ENCODE results near the gene DCD. TPM values are rescaled to one million over a fixed set of nuclear protein-coding genes. Genes with fewer than 3 reads are reported as not detected.
A peak's percentile ranks its signal among the peaks of the same experiment; 100 is the strongest.

Gene DCD
- total and polyA plus RNA-seq, 2 donors, result not detected

DNA sequence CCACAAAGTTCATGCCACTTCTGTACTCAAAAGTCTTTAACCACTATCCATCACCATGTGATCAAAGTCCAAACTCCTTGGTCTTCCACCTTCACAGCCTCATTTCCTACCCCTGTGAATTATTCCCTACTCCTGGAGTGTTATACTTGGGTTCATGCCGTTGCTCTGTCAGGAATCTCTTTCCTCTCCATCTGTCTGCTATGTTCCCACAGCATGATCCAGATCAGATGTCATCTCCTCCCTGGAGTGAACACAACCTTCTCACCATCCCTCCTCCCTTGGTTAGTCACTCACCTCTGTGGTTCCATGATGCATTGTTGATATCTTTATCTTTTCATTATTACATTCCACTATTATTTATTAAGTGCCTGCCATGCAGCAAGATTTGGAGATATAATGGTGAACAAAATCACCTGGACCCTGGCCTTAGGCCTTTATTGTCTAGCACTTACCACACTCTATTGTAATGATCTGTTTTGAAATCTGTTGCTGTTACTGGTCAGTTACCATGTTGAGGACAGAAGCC lies 35.9 kb downstream of the DCD start:
- whole genome bisulfite sequencing, result 77% methylated on average over 1 of the region's 1 CpG
- no peak for DNase-seq (ENCODE audit: extremely low spot score)
- no peaks in the 10 kb centered on the region for H3K36me3 ChIP-seq (ENCODE audit: insufficient read depth)
- no peak overlapping the region for H3K4me3 ChIP-seq (ENCODE audit: low read depth, low read length)
- H3K4me1 ChIP-seq (ENCODE audit: insufficient read depth), result no peaks in the 10 kb centered on the region
- no peak overlapping the region for H3K27ac ChIP-seq (ENCODE audit: low read depth)

DNA sequence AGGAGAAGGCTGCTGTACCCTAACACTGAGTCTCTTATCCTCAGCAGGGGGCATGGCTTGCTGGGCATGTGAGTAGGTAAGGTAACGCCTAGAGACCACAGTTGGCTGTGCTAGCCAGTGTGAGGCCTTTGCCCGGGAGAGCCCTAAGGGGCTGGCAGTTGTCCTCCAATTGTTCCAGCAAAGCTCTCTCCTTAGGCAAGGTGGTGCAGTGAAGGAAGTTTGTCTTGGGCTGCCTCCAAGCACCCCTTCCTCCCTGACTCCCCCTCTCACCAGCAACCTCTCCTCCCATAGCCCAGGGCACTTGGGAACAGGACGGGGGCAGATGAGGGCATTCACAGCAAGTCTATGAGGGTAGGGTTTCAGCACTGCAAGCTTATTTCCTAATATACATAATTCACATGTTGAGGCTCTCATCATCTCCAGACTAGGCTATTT lies 36.4 kb downstream of the DCD start:
- 78% methylated on average over 3 of the region's 3 CpGs for WGBS
- DNase-seq (ENCODE audit: extremely low spot score), result no peak
- no peak overlapping the region for H3K4me3 ChIP-seq (ENCODE audit: low read depth, low read length)
- no peaks in the 10 kb centered on the region for H3K36me3 ChIP-seq (ENCODE audit: insufficient read depth)
- H3K4me1 ChIP-seq (ENCODE audit: insufficient read depth), result no peaks in the 10 kb centered on the region
- no peak overlapping the region for H3K27ac ChIP-seq (ENCODE audit: low read depth)

DNA sequence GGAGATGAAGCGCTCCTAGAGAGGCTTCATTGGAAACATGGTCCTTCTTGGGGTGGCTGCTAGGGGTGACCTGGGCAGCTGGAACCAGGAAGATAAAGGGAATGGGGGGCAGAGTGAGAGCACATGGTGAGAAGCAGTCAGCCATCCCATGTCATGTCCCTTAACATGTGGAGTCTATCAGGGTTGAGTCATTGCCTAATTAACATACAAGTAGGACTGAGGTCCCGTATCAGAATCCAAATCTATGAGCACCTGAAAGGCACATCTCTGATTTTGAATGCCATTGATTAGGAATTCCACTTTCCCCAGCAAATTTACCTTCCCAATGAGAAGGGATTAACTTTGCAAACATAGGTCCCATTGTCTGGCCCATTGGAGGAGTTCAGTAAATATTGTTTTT lies 39.4 kb downstream of the DCD start:
- 86% methylated on average over 2 of the region's 2 CpGs for WGBS
- DNase-seq (ENCODE audit: extremely low spot score), result no peak
- no peak overlapping the region for H3K27ac ChIP-seq (ENCODE audit: low read depth)
- H3K36me3 ChIP-seq (ENCODE audit: insufficient read depth), result no peaks in the 10 kb centered on the region
- H3K4me1 ChIP-seq (ENCODE audit: insufficient read depth), result no peaks in the 10 kb centered on the region
- no peak overlapping the region for H3K4me3 ChIP-seq (ENCODE audit: low read depth, low read length)

DNA sequence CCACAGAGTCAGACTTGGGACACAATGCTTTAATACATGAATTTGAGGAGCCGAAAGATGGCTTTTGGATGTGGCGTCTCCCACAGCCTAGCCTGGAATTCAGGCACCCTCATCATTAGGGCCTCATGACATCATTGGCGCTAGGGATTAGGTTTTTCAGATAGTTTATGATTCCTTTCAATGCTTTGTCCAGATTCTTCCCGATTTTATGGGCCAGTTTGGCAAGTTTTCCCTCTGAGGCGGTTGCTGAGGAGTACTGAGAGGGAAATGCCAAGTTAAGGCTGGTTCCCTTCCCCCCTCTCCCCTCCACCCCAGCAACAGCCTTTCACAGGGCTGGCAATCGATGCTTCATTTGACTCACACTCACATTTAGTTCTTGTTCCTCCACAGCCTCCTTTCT lies 40.0 kb downstream of the DCD start:
- DNase-seq (ENCODE audit: extremely low spot score), result no peak
- 56% methylated on average over 6 of the region's 6 CpGs for WGBS
- no peak overlapping the region for H3K4me3 ChIP-seq (ENCODE audit: low read depth, low read length)
- H3K27ac ChIP-seq (ENCODE audit: low read depth), result no peak overlapping the region
- H3K36me3 ChIP-seq (ENCODE audit: insufficient read depth), result no peaks in the 10 kb centered on the region
- no peaks in the 10 kb centered on the region for H3K4me1 ChIP-seq (ENCODE audit: insufficient read depth)

DNA sequence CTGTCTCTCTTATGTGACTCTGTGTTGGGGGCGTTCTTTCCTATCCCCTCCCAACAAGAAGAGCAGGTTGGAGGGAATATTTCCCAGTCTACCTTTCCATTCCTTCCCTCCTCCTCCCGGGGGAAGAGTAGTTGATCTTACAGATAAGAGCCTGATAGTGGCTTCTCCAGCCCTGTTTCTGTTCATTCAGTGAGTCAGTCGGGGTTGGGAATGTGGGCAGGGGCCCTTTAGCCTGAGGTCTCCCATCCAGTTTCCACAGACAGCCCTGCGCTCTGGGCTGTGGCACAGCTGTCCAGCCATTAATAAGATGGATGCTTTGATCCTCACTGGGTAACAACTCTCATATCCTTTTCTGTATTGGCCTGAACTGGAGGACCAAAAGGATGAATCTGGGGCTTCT lies 41.6 kb downstream of the DCD start:
- DNase-seq (ENCODE audit: extremely low spot score), result no peak
- Histone ChIP-seq H3K36me3 (ENCODE audit: insufficient read depth) (no peaks in the 10 kb centered on the region), H3K4me1 (ENCODE audit: insufficient read depth) (no peaks in the 10 kb centered on the region), H3K4me3 (ENCODE audit: low read depth, low read length) (no peak overlapping the region), H3K27ac (ENCODE audit: low read depth) (no peak overlapping the region)
- 53% methylated on average over 4 of the region's 4 CpGs for WGBS

DNA sequence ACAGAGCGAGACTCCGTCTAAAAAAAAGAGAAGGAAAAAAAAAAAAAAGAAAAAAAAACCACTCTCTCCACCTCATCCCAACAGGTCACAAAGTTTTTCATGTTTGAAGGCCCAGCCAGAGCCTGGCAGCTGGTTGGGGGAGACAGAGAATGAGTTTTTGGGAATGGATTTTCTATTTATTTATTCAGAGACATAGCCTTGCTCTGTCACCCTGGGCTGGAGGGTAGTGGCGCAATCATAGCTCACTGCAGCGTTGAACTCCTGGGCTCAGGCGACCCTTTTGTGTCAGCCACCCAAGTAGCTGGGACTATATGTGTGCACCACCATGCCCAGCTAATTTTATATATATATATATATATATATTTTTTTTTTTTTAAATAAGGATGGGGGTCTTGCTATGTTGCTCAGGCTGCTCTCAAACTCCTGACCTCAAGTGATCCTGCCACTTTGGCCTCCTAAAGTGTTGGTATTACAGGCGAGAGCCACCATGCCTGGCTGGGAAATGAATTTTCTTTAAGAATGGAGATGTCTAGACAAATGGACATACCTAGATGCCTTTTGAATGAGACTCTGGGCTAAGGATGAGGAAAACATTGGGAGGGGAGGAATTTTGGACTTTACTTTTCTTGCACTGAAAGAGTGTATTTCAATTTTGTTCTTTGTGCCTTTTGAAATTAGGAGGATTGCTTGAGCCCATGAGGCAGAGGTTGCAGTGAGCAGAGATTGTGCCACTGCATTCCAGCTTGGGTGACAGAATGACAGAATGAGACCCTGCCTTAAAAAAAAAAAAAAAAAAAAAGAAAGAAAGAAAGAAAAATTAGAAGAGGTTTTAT lies 42.8 kb downstream of the DCD start:
- no peaks in the 10 kb centered on the region for H3K4me1 ChIP-seq (ENCODE audit: insufficient read depth)
- no peak overlapping the region for H3K27ac ChIP-seq (ENCODE audit: low read depth)
- no peaks in the 10 kb centered on the region for H3K36me3 ChIP-seq (ENCODE audit: insufficient read depth)
- no peak overlapping the region for H3K4me3 ChIP-seq (ENCODE audit: low read depth, low read length)
- 97% methylated on average over 6 of the region's 6 CpGs for WGBS
- no peak for DNase-seq (ENCODE audit: extremely low spot score)

DNA sequence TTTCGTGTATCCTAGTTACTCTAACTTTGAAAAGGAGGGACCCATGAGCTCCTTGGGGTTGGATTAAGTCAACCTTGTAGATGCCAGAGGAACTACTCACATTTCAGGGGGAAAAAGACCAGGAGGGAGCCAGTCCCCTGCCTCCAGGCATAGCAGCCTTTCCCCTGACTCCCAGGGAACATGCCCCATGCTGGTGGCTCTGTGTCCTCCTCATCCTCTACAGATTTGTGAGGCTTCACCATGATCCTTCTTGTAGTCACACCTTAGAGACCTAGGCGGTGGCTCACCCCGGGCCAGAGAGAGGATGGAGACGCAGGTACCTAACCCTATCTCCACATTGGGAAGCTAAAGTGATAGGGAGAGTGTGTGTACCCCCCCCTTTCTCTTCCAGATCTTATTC lies 43.7 kb downstream of the DCD start:
- DNase-seq (ENCODE audit: extremely low spot score), result no peak
- no peak overlapping the region for H3K4me3 ChIP-seq (ENCODE audit: low read depth, low read length)
- no peaks in the 10 kb centered on the region for H3K4me1 ChIP-seq (ENCODE audit: insufficient read depth)
- no peaks in the 10 kb centered on the region for H3K36me3 ChIP-seq (ENCODE audit: insufficient read depth)
- H3K27ac ChIP-seq (ENCODE audit: low read depth), result no peak overlapping the region
- WGBS, result 91% methylated on average over 4 of the region's 4 CpGs

DNA sequence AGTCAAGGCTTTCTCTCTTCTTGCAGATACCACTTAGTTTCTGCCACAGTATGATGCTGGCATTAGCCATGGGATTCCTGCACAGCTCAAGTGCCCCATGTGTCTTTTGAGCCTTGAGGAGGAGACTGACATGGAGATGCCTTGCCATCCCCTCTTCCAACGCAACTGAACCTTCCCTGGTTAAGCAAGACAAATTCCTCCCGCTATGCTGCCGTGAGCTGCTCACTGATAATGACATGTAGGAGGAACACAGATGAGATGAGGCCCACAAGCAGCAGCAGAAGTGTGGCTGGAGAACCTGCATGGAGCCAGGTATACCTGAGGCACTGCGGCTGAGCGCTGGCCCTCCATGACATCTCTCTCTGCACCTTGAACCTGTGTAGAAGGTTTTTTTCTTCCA lies 44.3 kb downstream of the DCD start:
- no peak overlapping the region for H3K4me3 ChIP-seq (ENCODE audit: low read depth, low read length)
- H3K36me3 ChIP-seq (ENCODE audit: insufficient read depth), result no peaks in the 10 kb centered on the region
- WGBS, result 92% methylated on average over 5 of the region's 5 CpGs
- no peak for DNase-seq (ENCODE audit: extremely low spot score)
- no peak overlapping the region for H3K27ac ChIP-seq (ENCODE audit: low read depth)
- no peaks in the 10 kb centered on the region for H3K4me1 ChIP-seq (ENCODE audit: insufficient read depth)

DNA sequence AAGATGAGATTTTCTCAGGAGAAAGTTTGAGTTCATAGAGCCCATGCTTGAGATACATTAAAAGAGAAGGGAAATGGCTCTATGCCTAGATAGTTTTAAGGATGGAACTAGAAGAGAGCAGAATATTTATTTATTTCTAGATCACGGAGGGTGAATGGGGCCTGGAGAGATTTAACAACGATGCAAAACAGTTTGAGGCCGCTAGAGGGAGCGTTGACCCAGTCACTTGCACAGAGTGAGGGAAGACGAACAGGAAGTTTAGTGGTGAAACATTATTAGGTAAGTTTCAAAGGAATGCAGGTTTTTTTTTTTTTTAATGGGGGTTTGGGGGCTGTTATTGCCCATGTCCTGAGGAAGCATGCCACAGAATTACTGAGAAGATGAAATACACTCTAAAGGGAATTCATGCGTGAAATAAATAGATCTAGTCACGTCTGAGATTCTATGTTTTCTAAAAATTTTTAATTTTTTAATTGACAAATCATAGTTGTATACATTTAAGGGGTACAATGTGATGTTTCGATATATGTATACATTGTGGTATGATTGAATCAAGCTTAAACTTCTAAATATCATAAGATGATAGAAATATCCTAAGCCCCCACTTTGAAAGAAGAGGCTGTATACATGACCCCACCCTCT lies 44.9 kb downstream of the DCD start:
- Histone ChIP-seq H3K36me3 (ENCODE audit: insufficient read depth) (no peaks in the 10 kb centered on the region), H3K27ac (ENCODE audit: low read depth) (no peak overlapping the region), H3K4me3 (ENCODE audit: low read depth, low read length) (no peak overlapping the region), H3K4me1 (ENCODE audit: insufficient read depth) (no peaks in the 10 kb centered on the region)
- WGBS, result 30% methylated on average over 8 of the region's 8 CpGs
- DNase-seq (ENCODE audit: extremely low spot score), result peak; percentile 15

DNA sequence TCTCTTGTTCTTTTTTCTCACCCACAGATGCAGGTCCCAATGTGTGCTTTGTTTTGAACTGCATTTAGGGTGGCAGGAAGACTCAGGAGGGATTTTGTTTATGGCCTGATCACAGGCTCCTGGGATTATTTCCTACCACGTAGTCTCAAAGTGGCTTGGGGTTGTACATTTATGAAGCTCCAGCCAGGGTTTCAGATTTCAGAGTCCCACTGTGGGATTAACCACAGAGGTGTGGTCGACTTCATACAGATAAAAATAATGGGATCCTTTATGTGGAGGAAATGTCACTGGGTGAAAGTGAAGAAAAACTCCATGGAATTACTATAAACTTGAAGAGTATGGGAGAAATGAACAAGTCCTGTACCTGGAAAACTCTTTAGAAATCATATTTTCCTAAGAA lies 45.5 kb downstream of the DCD start:
- Histone ChIP-seq H3K36me3 (ENCODE audit: insufficient read depth) (no peaks in the 10 kb centered on the region), H3K4me3 (ENCODE audit: low read depth, low read length) (no peak overlapping the region), H3K4me1 (ENCODE audit: insufficient read depth) (no peaks in the 10 kb centered on the region), H3K27ac (ENCODE audit: low read depth) (no peak overlapping the region)
- DNase-seq (ENCODE audit: extremely low spot score), result no peak
- WGBS, result 40% methylated on average over 2 of the region's 2 CpGs

DNA sequence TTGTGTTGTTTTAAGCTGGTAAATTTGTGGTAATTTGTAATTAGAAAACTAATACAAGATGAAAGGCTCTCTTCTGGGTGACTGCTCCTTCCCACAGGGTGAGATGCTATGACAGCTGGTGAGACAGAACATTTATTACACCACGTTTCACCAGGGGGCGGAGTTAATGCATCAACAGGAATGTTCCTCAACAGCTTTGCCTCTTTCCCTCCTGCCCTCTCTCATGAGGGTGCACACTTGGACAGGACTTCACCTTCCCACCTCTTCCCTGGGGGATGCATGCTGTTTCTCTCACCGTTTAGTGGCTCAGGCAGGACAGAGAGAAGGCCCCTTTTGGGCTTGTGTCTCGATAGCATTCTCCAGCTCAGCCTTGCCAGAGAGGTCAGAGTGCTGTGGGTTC lies 46.3 kb downstream of the DCD start:
- Histone ChIP-seq H3K4me1 (ENCODE audit: insufficient read depth) (no peaks in the 10 kb centered on the region), H3K4me3 (ENCODE audit: low read depth, low read length) (no peak overlapping the region), H3K36me3 (ENCODE audit: insufficient read depth) (no peaks in the 10 kb centered on the region), H3K27ac (ENCODE audit: low read depth) (no peak overlapping the region)
- DNase-seq (ENCODE audit: extremely low spot score), result no peak
- 58% methylated on average over 4 of the region's 4 CpGs for WGBS

DNA sequence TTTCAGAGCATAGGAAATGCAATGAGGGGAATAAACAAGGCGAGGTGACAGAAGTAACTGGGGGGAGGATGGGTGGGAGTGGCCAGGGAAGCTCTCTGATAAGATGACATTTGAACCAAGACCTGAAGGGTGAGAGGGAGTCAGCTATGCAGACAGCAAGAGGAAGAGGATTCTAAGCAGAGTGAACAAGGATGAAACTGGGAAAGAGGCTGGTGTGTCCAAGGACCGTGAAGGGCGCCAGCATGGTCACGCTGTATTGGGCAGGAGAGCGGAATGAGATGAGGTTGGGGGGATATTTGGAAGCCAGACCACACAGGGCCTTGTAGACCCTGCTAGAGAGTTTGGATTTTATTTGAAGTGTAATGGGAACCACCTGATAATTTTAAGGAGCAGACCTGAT lies 49.2 kb downstream of the DCD start:
- no peaks in the 10 kb centered on the region for H3K4me1 ChIP-seq (ENCODE audit: insufficient read depth)
- H3K4me3 ChIP-seq (ENCODE audit: low read depth, low read length), result no peak overlapping the region
- no peak for DNase-seq (ENCODE audit: extremely low spot score)
- no peak overlapping the region for H3K27ac ChIP-seq (ENCODE audit: low read depth)
- no peaks in the 10 kb centered on the region for H3K36me3 ChIP-seq (ENCODE audit: insufficient read depth)
- 79% methylated on average over 5 of the region's 5 CpGs for WGBS

DNA sequence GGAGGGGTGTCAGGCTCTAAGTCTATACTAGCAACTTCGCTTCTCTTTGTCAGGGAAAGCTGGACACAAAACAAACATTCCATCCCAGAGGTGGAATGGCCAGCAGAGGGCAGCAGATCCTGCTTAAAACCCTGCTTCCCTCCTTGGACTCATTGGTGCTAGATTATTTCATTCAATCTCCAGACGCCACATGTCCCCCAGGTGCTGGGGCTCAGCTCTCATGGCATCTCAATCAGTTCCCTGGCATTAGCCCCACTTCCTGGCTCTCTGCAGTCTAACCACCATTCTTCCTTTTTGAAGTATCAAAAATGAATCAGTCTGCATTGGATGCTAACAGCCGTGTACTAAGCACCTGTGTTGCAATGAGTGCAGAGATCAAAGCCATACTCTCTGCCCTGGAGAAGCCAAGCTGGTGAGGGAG lies 51.6 kb downstream of the DCD start:
- H3K27ac ChIP-seq (ENCODE audit: low read depth), result no peak overlapping the region
- H3K4me3 ChIP-seq (ENCODE audit: low read depth, low read length), result no peak overlapping the region
- H3K36me3 ChIP-seq (ENCODE audit: insufficient read depth), result no peaks in the 10 kb centered on the region
- H3K4me1 ChIP-seq (ENCODE audit: insufficient read depth), result no peaks in the 10 kb centered on the region
- WGBS, result 27% methylated on average over 3 of the region's 3 CpGs
- DNase-seq (ENCODE audit: extremely low spot score), result no peak

DNA sequence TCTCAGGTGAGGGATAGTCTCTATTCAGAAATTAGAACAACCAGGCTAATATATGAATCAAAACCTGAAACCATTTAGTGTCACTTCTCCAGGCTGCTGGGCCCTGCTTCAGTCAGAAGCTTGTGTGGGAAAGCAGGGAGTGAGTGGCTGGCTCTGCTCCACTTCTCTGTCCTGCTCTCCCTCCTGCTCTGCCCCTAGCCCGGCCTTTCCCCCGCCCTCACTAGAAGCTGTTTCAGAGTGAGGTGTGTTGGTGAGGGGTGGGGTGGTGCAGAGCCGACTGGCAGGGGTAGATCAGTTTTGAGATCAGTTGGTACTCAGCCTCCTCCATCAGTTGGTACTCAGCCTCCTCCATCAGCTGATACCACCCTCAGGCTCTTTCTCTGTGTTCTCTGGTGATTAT lies 52.7 kb downstream of the DCD start:
- no peak for DNase-seq (ENCODE audit: extremely low spot score)
- Histone ChIP-seq H3K27ac (ENCODE audit: low read depth) (no peak overlapping the region), H3K36me3 (ENCODE audit: insufficient read depth) (no peaks in the 10 kb centered on the region), H3K4me1 (ENCODE audit: insufficient read depth) (no peaks in the 10 kb centered on the region), H3K4me3 (ENCODE audit: low read depth, low read length) (no peak overlapping the region)
- WGBS, result 75% methylated on average over 3 of the region's 3 CpGs
